ENCODE measurements around the gene DIPK1B.

- TF ChIP-seq CTCF (IDR thresholded peaks at IDR 0.05 in 8 of 11, conservative IDR thresholded peaks at IDR 0.05 in 3 of 11) (no peak), POLR2AphosphoS5 (IDR thresholded peaks at IDR 0.05) (no peak), POLR2A (IDR thresholded peaks at IDR 0.05) (no peak)
Observed at GRCh38 chr9:136734837-136735496, 22.6 kb downstream of the DIPK1B start.
